Amygdala (tissue), 56 donors: ENCODE measurements around the gene DUSP22.

Experiments used
- DNase-seq, 56 donors: peaks; one replicate each; lab custom pipeline; 2025; lab: John Stamatoyannopoulos, UW

Gene DUSP22

DNA sequence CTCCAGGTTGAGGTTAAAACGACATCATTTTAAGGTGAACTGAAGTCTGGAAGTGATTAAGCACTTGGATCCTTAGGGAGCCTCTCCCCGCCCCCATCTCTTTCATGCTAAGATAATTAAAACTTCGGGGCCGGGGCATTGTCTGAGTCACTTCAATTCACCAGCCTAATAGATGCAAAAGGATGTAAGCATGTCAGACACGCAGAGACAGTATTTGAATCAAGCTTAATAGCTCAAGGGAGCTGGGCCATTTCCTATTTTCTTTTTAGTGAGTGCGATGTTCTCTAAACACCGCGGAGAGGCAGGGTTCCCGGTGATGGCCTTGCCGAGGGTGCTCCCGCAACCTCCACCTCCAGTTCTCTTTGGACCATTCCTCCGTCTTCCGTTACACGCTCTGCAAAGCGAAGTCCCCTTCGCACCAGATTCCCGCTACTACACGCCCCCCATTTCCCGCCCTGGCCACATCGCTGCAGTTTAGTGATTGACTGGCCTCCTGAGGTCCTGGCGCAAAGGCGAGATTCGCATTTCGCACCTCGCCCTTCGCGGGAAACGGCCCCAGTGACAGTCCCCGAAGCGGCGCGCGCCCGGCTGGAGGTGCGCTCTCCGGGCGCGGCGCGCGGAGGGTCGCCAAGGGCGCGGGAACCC is 98.7 kb downstream of the DUSP22 start:
- no peak for DNase-seq

DNA sequence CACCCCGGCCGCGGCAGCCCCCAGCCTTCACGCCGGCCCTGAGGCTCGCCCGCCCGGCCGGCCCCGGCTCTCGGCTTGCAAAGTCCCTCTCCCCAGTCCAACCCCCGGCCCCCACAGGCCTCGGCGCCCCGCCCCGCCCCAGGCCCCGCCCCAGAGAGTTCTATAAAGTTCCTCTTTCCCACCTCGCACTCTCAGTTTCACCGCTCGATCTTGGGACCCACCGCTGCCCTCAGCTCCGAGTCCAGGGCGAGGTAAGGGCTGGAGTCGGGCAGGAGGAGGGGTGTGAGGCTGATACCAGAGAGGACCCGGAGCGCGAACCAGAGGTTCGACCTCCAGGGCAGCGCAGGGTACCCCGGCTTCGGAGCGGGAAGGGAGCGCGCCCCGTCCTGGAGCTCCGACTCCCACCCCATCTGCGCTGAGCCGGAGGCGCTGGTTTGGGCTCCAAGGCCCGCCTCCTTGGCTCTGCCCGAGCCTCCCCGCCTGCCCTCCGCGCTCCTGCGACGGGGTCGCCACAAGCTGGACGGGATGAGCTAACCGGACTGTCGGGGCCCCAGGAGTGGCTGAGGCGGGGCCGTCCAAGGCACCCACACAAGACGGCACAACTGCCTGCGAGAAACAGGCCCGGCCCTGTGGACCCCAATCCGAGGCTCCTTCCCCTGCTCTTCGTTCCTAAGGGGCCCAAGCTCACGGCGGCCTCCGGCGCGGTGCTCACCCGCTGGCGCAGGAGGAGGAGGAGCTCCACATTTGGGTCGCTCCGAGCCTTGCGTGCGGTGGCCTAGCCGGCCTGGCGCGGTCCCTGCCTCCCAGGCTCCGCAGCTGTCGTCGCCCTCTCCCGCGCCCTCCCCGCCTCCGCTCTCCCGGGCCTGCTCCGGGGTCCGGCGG is 99.5 kb downstream of the DUSP22 start, which contains the start of gene IRF4:
IRF4 (plus strand) TSS at position 194 of the 882 bp plus-strand sequence. CDS start 1,401 bp downstream, outside the sequence.
- DNase-seq: no peak

DNA sequence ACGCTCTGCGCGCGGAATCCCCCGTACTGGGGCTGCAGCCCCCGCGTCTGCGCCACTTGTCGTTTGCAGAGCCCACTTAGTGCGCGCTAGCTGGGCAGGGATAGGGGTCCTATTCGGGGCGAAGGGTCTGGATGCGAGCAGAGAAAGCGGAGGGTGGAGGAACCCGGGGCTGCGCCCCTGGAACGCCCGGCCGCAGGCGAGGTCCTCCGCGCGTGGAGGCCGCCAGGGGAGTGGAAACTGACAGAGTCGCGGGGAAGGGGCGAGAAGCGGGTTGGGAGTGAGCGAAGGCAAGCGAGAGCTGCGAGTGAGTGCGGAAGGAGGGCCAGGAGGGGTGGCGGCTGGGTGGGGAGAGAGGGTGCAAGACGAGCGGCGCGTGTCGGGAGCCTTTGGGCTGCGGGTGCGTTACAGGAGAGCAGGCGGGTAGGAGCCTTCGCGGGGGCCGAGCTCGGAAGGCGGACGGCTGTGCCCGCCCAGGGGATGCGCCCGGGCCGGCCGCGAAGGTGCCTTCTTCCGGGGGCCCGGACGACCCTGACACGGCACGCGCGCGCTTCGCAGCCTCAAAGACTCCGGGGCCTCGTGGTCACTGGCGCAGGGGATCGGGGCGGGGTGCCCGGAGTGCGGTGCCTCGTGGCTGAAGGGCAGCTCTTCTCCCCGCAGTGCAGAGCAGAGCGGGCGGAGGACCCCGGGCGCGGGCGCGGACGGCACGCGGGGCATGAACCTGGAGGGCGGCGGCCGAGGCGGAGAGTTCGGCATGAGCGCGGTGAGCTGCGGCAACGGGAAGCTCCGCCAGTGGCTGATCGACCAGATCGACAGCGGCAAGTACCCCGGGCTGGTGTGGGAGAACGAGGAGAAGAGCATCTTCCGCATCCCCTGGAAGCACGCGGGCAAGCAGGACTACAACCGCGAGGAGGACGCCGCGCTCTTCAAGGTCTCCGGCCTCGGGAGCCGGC is 100.4 kb downstream of the DUSP22 start:
- no peak for DNase-seq

DNA sequence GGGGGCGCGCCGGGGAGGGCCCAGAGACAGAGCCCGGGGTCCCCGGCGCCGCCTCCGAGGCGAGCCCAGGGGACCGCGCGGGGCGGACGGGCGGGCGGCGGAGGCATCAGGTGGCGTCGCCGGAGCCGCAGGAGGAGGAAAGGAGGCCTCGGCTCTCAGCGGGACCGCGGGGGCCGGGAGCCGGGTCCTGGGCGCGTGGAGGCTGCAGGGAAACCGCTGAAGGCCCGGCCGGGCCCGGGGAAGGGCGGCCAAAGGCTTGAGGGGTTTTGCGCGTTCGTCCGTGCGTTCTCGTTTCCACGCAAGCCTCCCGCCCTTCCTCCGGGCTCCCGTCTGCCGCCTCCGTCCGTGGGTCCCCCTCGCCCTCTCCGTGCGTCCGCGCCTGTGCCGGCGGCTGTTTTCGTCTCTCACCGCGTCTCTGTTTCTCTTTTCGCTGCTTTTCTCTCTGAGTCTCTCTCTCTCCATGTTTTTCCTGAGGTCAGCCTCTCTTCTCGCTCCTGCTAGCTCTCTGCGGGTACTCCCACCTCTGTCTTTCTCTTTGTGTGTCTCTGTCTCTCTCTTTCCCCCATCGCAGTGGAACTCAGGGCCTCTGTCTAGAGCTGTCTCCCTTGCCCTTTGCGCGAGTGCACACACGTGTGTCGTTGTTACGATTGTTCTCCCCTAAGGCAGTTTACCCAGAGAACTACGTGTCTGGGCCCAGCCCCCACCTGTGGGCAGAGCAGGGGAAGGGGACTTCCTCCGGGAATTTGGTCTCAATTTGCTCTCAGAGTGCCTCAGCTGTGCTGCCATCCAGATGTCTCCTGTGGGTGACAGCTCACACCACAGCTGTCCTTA is 101.3 kb downstream of the DUSP22 start:
- DNase-seq: no peak

DNA sequence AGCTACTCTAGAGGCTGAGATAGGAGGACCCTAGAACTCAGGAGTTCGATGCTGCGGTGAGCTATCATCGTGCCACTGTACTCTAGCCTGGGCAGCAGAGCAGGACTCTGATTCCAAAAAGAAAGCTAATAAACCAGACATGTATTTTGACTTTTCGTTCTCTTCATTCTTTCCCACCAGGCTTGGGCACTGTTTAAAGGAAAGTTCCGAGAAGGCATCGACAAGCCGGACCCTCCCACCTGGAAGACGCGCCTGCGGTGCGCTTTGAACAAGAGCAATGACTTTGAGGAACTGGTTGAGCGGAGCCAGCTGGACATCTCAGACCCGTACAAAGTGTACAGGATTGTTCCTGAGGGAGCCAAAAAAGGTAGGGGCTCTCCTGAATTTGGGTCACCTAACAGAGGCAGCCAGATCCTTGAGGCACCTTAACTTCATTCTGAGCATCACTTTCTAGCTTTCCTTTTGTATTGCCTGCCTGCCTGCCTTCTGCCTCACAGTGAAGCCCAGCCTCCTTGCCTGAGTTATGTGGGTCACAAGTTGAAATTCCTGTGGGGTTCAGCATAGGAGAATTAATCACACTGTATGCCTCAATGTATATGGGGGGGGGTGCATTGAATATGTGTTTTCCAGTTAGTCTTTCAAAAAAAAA is 102.5 kb downstream of the DUSP22 start:
- no peak for DNase-seq

DNA sequence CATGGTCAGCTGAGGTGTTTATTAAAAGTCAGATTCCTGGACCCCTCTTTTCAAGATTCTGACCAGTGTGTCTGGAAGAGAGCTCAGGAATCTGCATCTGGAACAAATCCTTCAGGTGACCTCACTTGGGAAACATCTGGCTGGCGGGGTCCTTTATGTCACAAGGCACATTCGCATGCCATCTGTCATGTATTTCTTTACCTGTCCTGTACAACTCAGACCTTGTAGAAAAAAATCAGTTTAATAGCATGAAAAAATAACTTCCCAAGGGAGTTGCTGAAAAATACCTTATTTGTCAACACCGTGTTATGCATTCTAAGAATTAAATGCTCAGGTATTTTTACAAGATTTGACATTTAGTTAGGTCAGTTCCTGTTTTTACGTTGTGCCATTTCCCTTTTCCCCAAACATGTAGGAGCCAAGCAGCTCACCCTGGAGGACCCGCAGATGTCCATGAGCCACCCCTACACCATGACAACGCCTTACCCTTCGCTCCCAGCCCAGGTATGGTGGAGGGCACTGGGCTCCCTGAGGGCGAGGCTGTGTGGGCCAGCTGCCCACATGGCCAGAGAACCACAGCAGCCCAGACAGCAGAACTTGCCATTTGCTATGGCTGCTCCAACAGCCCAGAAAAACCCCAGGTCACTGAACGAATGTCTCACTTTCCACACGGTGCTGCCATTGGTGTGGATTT is 103.3 kb downstream of the DUSP22 start:
- no peak for DNase-seq

DNA sequence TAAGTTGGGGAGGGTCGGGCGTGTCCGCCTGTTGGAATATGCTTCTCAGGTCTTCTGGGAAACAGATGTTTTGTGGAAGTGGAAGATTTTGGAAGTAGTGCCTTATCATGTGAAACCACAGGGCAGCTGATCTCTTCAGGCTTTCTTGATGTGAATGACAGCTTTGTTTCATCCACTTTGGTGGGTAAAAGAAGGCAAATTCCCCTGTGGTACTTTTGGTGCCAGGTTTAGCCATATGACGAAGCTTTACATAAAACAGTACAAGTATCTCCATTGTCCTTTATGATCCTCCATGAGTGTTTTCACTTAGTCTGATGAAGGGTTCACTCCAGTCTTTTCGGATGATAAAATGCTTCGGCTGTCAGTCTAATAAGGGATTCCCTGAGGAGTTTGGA is 103.8 kb downstream of the DUSP22 start:
- no peak for DNase-seq

DNA sequence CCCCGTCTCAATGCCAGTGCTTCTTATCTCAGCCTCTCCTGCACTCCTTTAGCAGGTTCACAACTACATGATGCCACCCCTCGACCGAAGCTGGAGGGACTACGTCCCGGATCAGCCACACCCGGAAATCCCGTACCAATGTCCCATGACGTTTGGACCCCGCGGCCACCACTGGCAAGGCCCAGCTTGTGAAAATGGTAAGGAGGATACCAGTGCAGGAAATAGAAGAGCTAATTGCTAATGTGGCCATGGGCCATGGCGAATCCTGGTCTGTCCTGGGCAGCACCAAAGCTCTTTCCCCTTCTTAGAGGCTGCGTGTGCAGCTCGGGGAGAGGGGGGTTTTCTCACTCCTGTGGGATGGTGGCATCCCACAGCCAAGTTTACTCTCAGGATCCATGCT is 104.8 kb downstream of the DUSP22 start:
- DNase-seq: no peak

DNA sequence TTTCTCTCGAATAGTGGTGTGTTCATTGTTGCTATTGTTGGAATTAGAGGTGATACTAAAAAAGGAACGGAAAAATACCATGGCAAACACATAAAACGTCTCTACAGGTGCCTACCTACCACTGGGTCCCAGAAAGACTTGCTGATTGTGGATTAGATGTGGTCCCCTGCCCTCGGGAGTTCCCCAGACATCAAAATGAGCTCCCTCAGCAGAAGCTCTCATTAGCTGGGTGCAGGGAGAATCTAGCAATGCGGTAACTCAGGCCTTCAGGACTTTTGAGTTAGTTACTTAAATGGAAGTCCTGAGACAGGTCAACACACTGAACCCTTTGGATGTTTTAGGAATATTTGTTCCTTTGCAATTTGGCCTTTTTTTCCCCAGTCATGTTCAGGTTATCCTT is 105.3 kb downstream of the DUSP22 start:
- no peak for DNase-seq

DNA sequence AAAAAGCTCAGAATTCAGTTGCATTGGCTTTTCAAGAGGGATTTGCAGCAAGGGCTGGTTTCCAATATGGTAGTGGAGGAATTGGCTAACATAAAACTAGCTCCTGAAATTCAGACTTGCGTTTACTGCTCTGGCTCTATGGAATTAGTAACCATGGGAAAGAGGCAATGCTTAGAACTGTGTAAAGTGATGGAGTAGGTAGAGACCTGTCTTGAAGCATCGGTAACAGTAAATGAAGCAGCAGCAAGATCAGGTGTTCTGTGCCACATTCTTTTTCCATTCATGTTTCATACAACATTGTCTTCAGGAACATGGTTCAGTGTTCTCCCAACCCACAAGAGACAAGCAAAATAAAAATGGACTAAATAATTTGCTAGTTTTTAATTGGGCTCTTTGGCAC is 105.8 kb downstream of the DUSP22 start:
- no peak for DNase-seq

DNA sequence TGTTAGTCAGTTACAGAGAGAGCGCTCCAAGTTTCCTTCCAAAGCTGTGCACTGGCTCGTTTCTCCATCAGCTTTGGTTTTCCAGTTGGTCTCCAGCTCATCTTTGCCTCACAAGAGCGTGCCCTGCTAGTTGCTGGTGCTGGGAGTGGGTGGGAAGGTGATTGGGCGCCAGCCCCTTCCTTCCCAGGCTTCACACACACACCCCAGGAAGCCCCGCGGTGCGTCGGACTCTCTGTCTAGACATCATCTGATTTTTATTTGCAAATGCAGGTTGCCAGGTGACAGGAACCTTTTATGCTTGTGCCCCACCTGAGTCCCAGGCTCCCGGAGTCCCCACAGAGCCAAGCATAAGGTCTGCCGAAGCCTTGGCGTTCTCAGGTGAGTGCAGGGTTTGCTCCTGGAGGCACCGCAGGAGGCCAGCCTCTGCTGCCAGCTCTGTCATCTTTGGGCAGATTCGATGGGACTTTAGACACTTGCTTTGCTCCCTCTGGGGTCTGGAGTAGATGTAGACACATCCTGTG is 106.3 kb downstream of the DUSP22 start:
- no peak for DNase-seq

DNA sequence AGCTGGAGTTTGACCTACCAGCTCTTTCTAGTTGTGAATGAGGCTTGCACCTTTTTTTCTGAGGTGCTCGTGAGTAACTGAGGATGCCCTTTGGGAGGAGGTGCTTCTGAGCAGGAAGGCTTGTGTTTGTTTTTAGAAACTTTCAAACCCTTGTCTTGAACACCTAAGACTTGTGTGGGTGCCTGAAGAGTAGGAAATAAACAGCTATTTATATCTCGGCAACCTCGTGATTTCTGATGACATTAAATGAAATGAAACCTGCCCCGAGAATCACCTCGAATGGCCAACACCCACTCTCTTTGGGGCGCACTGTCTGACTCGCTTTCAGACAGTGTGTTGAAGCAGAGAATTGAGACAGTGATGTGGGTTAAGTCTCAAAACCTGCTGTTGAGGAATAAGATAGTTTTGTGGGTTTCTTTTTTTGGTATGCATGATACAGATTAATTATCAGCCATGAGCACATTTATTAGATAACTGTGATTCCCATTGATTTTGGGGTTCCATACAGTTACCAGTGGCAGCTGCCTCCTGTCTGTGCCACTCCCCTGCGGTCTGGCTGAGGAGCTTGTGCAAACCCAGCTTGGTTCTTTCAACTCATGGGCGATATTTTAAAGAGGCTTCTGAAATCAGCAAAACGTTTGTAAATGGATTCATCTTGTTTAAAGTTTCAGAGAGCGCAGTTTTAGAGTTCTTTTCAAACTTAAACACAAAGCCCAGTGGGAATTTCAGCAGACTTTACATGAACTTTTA is 107.7 kb downstream of the DUSP22 start:
- DNase-seq: no peak

DNA sequence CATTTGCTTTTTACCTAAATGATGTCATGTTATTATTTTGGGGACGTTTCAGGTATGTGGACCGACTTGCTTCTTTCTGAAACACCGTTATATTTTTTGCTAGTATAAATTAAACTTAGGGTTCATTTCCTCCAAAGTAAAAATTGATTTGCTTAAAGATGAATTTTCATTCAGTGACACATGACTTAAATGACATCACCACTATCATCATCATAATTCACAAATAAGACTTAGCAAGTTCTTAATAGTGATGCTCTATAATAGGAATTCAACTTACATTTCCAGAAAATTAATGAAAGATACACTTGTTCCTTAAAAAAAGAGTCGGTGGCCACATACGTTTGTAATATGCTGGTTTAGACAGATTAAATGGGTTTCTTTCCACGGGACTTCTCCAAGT is 108.5 kb downstream of the DUSP22 start:
- DNase-seq: no peak
